Measurements from ENCODE around the gene MCOLN3. TPM values are rescaled to one million over a fixed set of nuclear protein-coding genes. Genes with fewer than 3 reads are reported as not detected.

The MCOLN3 gene
- total RNA-seq, 2 donors from 2014 or later, result 0.98 to 1.1 TPM

- Histone ChIP-seq H3K9me3 (no peaks in the 10 kb centered on the region), H3K9ac (ENCODE audit: low read depth in 2 of 2, low read length in 2 of 2) (peak overlapping the region in 1 of 2 donors; percentile 43), H3K36me3 (no peaks in the 10 kb centered on the region), H3K27me3 (peaks cover 33% of the 10 kb centered on the region), H3K4me1 (no peaks in the 10 kb centered on the region), H3K27ac (no peak overlapping the region), H3K4me3 (peak overlapping the region; percentile 55)
- intact Hi-C loops (cut with DNase I), result no loop called here
- DNase-seq, result peak; percentile 20
- TF ChIP-seq CTCF (IDR thresholded peaks at IDR 0.05), result no peak
Measured at GRCh38 chr1:85047472-85048295, 616 bp downstream of the MCOLN3 start.

- Histone ChIP-seq H3K27ac (no peak overlapping the region), H3K9ac (ENCODE audit: low read depth in 2 of 2, low read length in 2 of 2) (no peak overlapping the region), H3K36me3 (no peaks in the 10 kb centered on the region), H3K27me3 (peaks cover 33% of the 10 kb centered on the region), H3K9me3 (no peaks in the 10 kb centered on the region), H3K4me3 (no peak overlapping the region), H3K4me1 (no peaks in the 10 kb centered on the region)
- intact Hi-C loops (cut with DNase I), result no loop called here
- no peak for TF ChIP-seq CTCF (IDR thresholded peaks at IDR 0.05)
- no peak for DNase-seq
Measured at GRCh38 chr1:85047144-85047471, 1.2 kb downstream of the MCOLN3 start.

- no peak overlapping the region for H3K4me3 ChIP-seq
- TF ChIP-seq CTCF (IDR thresholded peaks at IDR 0.05), result no peak
- H3K27me3 ChIP-seq, result peaks cover 6% of the 10 kb centered on the region
- intact Hi-C loops (cut with DNase I), result no loop called here
- H3K9me3 ChIP-seq, result no peaks in the 10 kb centered on the region
- H3K4me1 ChIP-seq, result no peaks in the 10 kb centered on the region
- no peaks in the 10 kb centered on the region for H3K36me3 ChIP-seq
- no peak overlapping the region for H3K27ac ChIP-seq
- no peak overlapping the region for H3K9ac ChIP-seq (ENCODE audit: low read depth in 2 of 2, low read length in 2 of 2)
- no peak for DNase-seq
Measured at GRCh38 chr1:85042413-85042812, 5.9 kb downstream of the MCOLN3 start.

- no peaks in the 10 kb centered on the region for H3K36me3 ChIP-seq
- DNase-seq, result no peak
- intact Hi-C loops (cut with DNase I), result no loop called here
- H3K9ac ChIP-seq (ENCODE audit: low read depth in 2 of 2, low read length in 2 of 2), result no peak overlapping the region
- no peak overlapping the region for H3K4me3 ChIP-seq
- TF ChIP-seq CTCF (IDR thresholded peaks at IDR 0.05), result no peak
- H3K9me3 ChIP-seq, result no peaks in the 10 kb centered on the region
- no peak overlapping the region for H3K27ac ChIP-seq
- no peaks in the 10 kb centered on the region for H3K27me3 ChIP-seq
- no peaks in the 10 kb centered on the region for H3K4me1 ChIP-seq
Measured at GRCh38 chr1:85041793-85042192, 6.5 kb downstream of the MCOLN3 start.

GRCh38 chr1:85033221-85033620 lies 15.1 kb downstream of the MCOLN3 start:
- H3K9ac ChIP-seq (ENCODE audit: low read depth in 2 of 2, low read length in 2 of 2), result no peak overlapping the region
- intact Hi-C loops (cut with DNase I), result no loop called here
- no peak overlapping the region for H3K4me3 ChIP-seq
- H3K9me3 ChIP-seq, result no peaks in the 10 kb centered on the region
- no peak for DNase-seq
- no peak overlapping the region for H3K27ac ChIP-seq
- H3K27me3 ChIP-seq, result no peaks in the 10 kb centered on the region
- no peaks in the 10 kb centered on the region for H3K4me1 ChIP-seq
- no peak for TF ChIP-seq CTCF (IDR thresholded peaks at IDR 0.05)
- no peaks in the 10 kb centered on the region for H3K36me3 ChIP-seq
